ENCODE results near the gene TAS2R13.

TAS2R13 gene

GRCh38 chr12:10909462-10909861 is at the start of gene TAS2R13:
Gene TAS2R13, minus strand, starts transcription at chr12:10909562. Its CDS starts 264 bp downstream, at chr12:10909298.
- no peak for TF ChIP-seq CTCF (IDR thresholded peaks at IDR 0.05; ENCODE audit: poor library complexity, severe bottlenecking)
- Histone ChIP-seq H3K27ac (ENCODE audit: poor library complexity, severe bottlenecking) (no peak within 1 kb of the TSS), H3K36me3 (ENCODE audit: low read depth) (no peaks in the 10 kb centered on the region), H3K9me3 (ENCODE audit: severe bottlenecking) (no peaks in the 10 kb centered on the region), H3K27me3 (ENCODE audit: insufficient read depth, poor library complexity, severe bottlenecking) (no peaks in the 10 kb centered on the region), H3K4me1 (ENCODE audit: insufficient read depth, poor library complexity, severe bottlenecking) (no peaks in the 10 kb centered on the region), H3K4me3 (ENCODE audit: severe bottlenecking) (no peak within 1 kb of the TSS)
- no peak for DNase-seq (ENCODE audit: low spot score)
- no peak for ATAC-seq (ENCODE audit: low read depth)

DNA sequence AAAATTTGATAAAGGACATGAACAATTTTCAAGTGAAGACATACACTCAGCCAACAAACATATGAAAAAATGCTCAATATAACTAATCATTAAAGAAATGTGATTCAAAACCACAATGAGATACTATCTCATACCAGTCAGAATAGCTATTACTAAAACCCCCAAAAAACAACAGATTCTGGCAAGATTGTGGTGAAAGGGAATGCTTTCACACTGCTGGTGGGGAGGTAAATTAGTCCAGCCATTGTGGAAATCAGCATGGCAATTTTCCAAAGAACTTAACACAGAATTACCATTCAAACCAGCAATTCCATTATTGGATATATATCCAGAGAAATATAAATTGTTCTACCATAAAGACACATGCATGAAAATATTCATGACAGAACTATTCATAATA is 48.4 kb upstream of the TAS2R13 start:
- H3K9me3 ChIP-seq (ENCODE audit: severe bottlenecking): no peaks in the 10 kb centered on the region
- no peak for TF ChIP-seq CTCF (IDR thresholded peaks at IDR 0.05; ENCODE audit: poor library complexity, severe bottlenecking)
- DNase-seq (ENCODE audit: low spot score) (no peak), ATAC-seq (ENCODE audit: low read depth) (no peak)
- H3K36me3 ChIP-seq (ENCODE audit: low read depth): no peaks in the 10 kb centered on the region
- H3K27me3 ChIP-seq (ENCODE audit: insufficient read depth, poor library complexity, severe bottlenecking): no peaks in the 10 kb centered on the region
- H3K27ac ChIP-seq (ENCODE audit: poor library complexity, severe bottlenecking): no peak overlapping the region
- H3K4me1 ChIP-seq (ENCODE audit: insufficient read depth, poor library complexity, severe bottlenecking): no peaks in the 10 kb centered on the region
- no peak overlapping the region for H3K4me3 ChIP-seq (ENCODE audit: severe bottlenecking)

DNA sequence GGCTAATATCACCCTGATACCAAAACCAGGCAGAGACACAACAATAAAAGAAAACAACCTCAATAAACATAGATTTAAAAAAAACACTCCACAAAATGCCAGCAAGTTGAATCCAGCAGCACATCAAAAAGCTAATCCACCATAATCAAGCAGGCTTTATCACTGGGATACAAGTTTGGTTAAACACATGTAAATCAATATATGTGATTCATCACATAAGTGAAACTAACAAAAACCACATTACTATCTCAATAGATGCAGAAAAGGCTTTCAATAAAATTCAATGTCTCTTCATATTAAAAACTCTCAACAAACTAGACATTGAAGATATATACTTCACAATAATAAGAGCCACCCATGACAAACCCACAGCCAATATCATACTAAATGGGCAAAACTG is 46.7 kb upstream of the TAS2R13 start:
- Histone ChIP-seq H3K27me3 (ENCODE audit: insufficient read depth, poor library complexity, severe bottlenecking) (no peaks in the 10 kb centered on the region), H3K4me1 (ENCODE audit: insufficient read depth, poor library complexity, severe bottlenecking) (no peaks in the 10 kb centered on the region), H3K27ac (ENCODE audit: poor library complexity, severe bottlenecking) (no peak overlapping the region), H3K4me3 (ENCODE audit: severe bottlenecking) (no peak overlapping the region), H3K36me3 (ENCODE audit: low read depth) (no peaks in the 10 kb centered on the region), H3K9me3 (ENCODE audit: severe bottlenecking) (no peaks in the 10 kb centered on the region)
- DNase-seq (ENCODE audit: low spot score) (no peak), ATAC-seq (ENCODE audit: low read depth) (no peak)
- TF ChIP-seq CTCF (IDR thresholded peaks at IDR 0.05; ENCODE audit: poor library complexity, severe bottlenecking): no peak

GRCh38 chr12:10952645-10953044 is 43.3 kb upstream of the TAS2R13 start:
- no peaks in the 10 kb centered on the region for H3K4me1 ChIP-seq (ENCODE audit: insufficient read depth, poor library complexity, severe bottlenecking)

More at GRCh38 chr12:10952645-10953044, 43.3 kb upstream of the TAS2R13 start:
- ATAC-seq (ENCODE audit: low read depth) (no peak), DNase-seq (ENCODE audit: low spot score) (no peak)
- TF ChIP-seq CTCF (IDR thresholded peaks at IDR 0.05; ENCODE audit: poor library complexity, severe bottlenecking): no peak
- Histone ChIP-seq H3K27ac (ENCODE audit: poor library complexity, severe bottlenecking) (no peak overlapping the region), H3K4me3 (ENCODE audit: severe bottlenecking) (no peak overlapping the region), H3K36me3 (ENCODE audit: low read depth) (no peaks in the 10 kb centered on the region), H3K9me3 (ENCODE audit: severe bottlenecking) (no peaks in the 10 kb centered on the region), H3K27me3 (ENCODE audit: insufficient read depth, poor library complexity, severe bottlenecking) (no peaks in the 10 kb centered on the region)
